ENCODE measurements around the gene CTSZ. TPM values are rescaled to one million over a fixed set of nuclear protein-coding genes. Genes with fewer than 3 reads are reported as not detected.

The CTSZ gene
- total RNA-seq, 2 donors from 2014 or later, result 117 to 152 TPM

- DNase-seq (ENCODE audit: low spot score), result no peak
- peaks cover 0 to 76% of the 10 kb centered on the region in 2 donors for H3K4me1 ChIP-seq
- H3K36me3 ChIP-seq, result peaks cover 22% of the 10 kb centered on the region
- peak overlapping the region; percentile 86 to 93 for H3K4me3 ChIP-seq
- peak overlapping the region; percentile 89 to 92 for H3K27ac ChIP-seq
- H3K9me3 ChIP-seq, result no peaks in the 10 kb centered on the region
- H3K27me3 ChIP-seq, result no peaks in the 10 kb centered on the region
- TF ChIP-seq CTCF (IDR thresholded peaks at IDR 0.05), result no peak
Measured at GRCh38 chr20:59006167-59006863, 739 bp downstream of the CTSZ start.

DNA sequence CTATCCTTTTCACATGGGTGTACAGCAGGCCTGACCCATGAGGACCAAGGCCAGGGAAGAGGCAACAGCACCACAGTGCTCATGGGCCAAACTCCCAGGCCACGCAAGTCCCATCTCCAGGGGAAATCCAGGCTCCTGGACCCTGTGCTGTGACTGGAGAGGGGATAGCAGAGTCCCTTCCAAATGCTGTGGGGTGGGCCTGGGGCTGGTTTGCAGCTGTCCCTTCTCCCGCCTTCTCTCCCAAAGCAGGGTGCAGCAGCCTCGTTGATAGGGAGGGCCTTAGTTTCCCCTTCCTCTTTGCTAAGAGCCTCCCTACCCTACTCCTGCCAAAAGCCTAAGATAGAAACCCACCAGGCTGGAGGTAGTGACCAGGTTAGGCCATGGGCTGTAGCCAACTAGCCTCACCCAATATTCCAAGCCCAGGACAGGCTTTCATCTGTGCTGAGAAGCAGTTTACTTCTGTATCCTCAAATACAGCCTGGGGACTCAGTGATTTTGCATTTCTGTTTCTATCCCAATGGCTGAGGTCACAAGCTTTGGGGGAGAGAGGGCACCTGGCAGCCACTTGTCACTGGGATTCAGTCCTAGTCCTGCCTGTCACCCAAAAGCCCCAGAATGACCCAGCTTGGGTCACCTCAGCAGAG lies 1.4 kb downstream of the CTSZ start:
- H3K36me3 ChIP-seq, result peaks cover 29% of the 10 kb centered on the region
- TF ChIP-seq CTCF (IDR thresholded peaks at IDR 0.05), result no peak
- peaks cover 0 to 69% of the 10 kb centered on the region in 2 donors for H3K4me1 ChIP-seq
- no peak for DNase-seq (ENCODE audit: low spot score)
- no peaks in the 10 kb centered on the region for H3K27me3 ChIP-seq
- H3K4me3 ChIP-seq, result peak overlapping the region; percentile 86 to 93
- H3K9me3 ChIP-seq, result no peaks in the 10 kb centered on the region
- peak overlapping the region; percentile 89 to 92 for H3K27ac ChIP-seq

DNA sequence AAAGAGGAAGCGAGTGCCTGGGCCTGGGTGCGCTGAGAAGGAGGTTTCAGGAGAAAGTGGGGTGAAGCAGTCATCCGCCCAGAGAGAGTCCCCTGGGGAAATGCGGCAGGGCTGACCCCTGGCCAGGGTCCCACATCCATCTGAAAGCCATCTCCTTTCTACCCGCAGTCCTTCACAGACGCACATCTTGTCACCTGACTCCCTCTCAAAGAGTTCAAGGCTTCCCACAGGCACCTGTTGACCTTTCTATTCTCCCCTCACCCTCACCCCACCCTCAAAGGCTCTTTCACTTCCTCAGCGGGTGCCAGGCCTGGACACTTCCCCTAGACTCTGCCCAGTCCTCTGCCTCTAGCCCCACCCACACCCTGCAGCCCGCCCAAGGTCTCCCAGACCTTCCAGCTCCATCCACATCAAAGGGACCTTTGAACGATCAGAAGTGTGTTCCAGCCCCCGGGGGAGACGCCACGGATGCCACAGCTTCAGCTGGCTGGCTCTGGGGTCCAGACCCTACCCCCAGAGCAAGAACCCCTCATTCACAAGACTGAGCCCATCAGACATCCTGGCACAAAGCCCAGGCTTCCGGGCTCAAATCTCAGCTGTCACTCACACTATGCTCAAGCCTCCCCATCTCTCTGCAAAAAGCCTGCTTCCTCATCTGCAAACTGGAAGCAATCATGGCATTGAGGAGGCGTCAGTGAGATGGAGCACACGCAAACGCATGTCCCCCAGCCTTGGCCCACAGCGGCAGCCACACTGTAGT lies 2.1 kb downstream of the CTSZ start:
- Histone ChIP-seq H3K27ac (peak overlapping the region; percentile 89 to 92), H3K27me3 (no peaks in the 10 kb centered on the region), H3K36me3 (peaks cover 36% of the 10 kb centered on the region), H3K9me3 (no peaks in the 10 kb centered on the region), H3K4me3 (peak overlapping the region; percentile 86 to 93), H3K4me1 (peaks cover 0 to 62% of the 10 kb centered on the region in 2 donors)
- no peak for TF ChIP-seq CTCF (IDR thresholded peaks at IDR 0.05)
- no peak for DNase-seq (ENCODE audit: low spot score)

DNA sequence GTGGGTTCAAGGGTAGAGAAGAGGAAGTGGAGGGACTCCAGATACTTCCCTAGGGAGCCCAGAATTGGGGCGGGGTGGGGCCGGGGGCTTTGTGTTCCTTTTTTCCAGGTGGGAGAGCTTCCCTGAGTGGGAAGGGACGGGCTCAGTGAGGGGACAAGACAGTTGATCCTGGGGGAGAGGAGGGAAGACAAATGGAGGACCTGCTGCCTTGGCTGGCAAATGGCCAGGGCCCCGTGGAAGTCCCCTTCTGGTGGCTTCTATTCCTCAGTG lies 2.6 kb downstream of the CTSZ start:
- Histone ChIP-seq H3K27ac (peak overlapping the region; percentile 31 to 92), H3K4me3 (peak overlapping the region in 1 of 2 donors; percentile 86), H3K36me3 (peaks cover 36% of the 10 kb centered on the region), H3K27me3 (no peaks in the 10 kb centered on the region), H3K9me3 (no peaks in the 10 kb centered on the region), H3K4me1 (peaks cover 0 to 58% of the 10 kb centered on the region in 2 donors)
- no peak for TF ChIP-seq CTCF (IDR thresholded peaks at IDR 0.05)
- DNase-seq (ENCODE audit: low spot score), result no peak

DNA sequence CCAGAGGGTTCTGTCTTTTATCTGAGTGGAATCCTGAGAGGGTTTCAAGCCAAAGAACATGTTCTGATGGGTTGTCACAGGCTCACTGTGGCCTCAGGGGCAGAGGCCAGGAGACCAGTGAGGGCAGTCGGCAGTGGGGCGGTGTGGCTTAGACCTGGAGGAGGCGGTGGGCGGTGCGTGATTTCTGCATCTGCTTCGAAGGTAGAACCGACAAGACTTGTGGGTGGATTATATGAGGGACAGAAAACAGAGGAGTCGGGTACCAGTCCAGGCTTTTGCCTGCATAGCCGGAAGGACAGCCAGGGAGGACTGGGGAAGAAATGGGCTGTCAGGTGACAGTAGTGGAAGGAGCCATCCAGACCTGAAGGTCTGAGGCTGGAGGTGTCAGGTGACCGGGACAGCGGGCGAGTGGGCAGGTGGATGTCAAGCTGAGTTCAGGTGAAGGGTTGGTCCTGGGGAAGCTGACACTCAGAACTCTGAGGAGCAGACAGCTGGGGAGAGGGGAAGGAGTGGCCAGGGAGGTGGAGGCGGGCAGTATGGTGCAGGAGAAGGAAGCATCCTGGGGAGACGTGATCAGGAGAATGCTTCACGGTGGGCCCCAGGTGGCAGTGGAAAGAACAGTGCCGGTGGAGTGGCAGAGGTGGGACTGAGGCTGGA lies 3.1 kb downstream of the CTSZ start:
- H3K9me3 ChIP-seq, result no peaks in the 10 kb centered on the region
- no peak for DNase-seq (ENCODE audit: low spot score)
- no peak for TF ChIP-seq CTCF (IDR thresholded peaks at IDR 0.05)
- H3K36me3 ChIP-seq, result peaks cover 36% of the 10 kb centered on the region
- H3K4me1 ChIP-seq, result peaks cover 0 to 55% of the 10 kb centered on the region in 2 donors
- H3K27ac ChIP-seq, result peak overlapping the region; percentile 31 to 92
- H3K27me3 ChIP-seq, result no peaks in the 10 kb centered on the region
- no peak overlapping the region for H3K4me3 ChIP-seq
